Activated B cell treated with CpG ODN at 0.5 μM for 24 hours (primary cell): ENCODE results near the gene IGSF9. TPM values are rescaled to one million over a fixed set of nuclear protein-coding genes. Genes with fewer than 3 reads are reported as not detected.

Source experiments
- ATAC-seq: fragments of 200-7000 bp; cut with Tn5 transposase; one replicate; pipeline ENCODE4 v1.10.0; 2021; ENCODE audit warnings: low read depth, mild to moderate bottlenecking, moderate library complexity
- CTCF ChIA-PET: fragments of 350-600 bp; sonication (Branson Sonifier 250); formaldehyde crosslinking; loops from one replicate; lab custom pipeline; 2021; ENCODE audit warnings: antibody characterized with exemption; lab: Charles Lee
- POLR2A ChIA-PET: fragments of 350-600 bp; sonication (Branson Sonifier 250); formaldehyde crosslinking; loops from one replicate; lab custom pipeline; 2021; ENCODE audit warnings: antibody characterized with exemption; lab: Charles Lee
- DNase-seq: peaks from one replicate; pipeline ENCODE4 v3.0.0; 2022
- H3K27ac Mint-ChIP-seq: one replicate; pipeline ENCODE4 v1.8.0; 2020; ENCODE audit warnings: mixed read lengths
- H3K27me3 Mint-ChIP-seq: one replicate; pipeline ENCODE4 v1.8.0; 2021; ENCODE audit warnings: mixed read lengths
- H3K36me3 Mint-ChIP-seq: one replicate; pipeline ENCODE4 v1.8.0; 2021; ENCODE audit warnings: low read depth, mixed read lengths
- H3K4me1 Mint-ChIP-seq: one replicate; pipeline ENCODE4 v1.8.0; 2021; ENCODE audit warnings: mixed read lengths
- H3K4me3 Mint-ChIP-seq: one replicate; pipeline ENCODE4 v1.8.0; 2020; ENCODE audit warnings: mild to moderate bottlenecking, mixed read lengths
- H3K9me3 Mint-ChIP-seq: one replicate; pipeline ENCODE4 v1.8.0; 2020; ENCODE audit warnings: mixed read lengths
- intact Hi-C: fragments of 100-400 bp; cut with micrococcal nuclease; formaldehyde crosslinking; loops from one replicate; pipeline ENCODE4 v1.15.1; 2024
- total RNA-seq: library from RNA; stranded (reverse); gene quantifications from 2 replicates; pipeline ENCODE4 v1.2.3, GENCODE V29; 2022
- TF ChIP-seq, protein P1 (sequence below): fragments of 200-600 bp; IDR thresholded peaks from one replicate; pipeline ENCODE4 v1.8.0; 2022; ENCODE audit warnings: antibody characterized with exemption, mild to moderate bottlenecking

Gene IGSF9
- total RNA-seq, 1 donor from 2014 or later, result not detected

DNA sequence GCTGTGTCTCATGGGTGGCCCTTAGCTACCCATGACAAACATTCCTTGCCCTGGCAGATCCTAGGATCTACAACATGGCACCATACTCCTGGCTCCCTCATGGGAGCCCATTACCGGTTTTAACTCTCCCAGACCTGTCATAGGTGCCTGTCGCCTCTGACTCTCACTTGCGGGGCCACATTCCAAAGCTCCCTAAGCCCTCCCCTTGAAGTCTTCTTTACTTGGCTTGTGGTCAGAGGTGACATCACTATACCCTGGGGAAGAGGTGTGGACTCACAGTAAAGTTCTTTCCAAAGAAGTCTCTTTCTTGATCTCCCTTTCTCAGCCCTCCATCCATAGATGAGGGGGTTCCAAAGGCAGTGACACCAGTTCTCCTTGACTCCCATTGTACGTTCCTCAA is 14.0 kb upstream of the IGSF9 start:
- ChIA-PET CTCF (no interaction called here), POLR2A (no interaction called here)
- H3K27ac Mint-ChIP-seq, result no peak overlapping the region
- peaks cover 4% of the 10 kb centered on the region for H3K27me3 Mint-ChIP-seq
- H3K4me3 Mint-ChIP-seq, result no peak overlapping the region
- H3K36me3 Mint-ChIP-seq, result no peaks in the 10 kb centered on the region
- TF ChIP-seq, protein P1, sequence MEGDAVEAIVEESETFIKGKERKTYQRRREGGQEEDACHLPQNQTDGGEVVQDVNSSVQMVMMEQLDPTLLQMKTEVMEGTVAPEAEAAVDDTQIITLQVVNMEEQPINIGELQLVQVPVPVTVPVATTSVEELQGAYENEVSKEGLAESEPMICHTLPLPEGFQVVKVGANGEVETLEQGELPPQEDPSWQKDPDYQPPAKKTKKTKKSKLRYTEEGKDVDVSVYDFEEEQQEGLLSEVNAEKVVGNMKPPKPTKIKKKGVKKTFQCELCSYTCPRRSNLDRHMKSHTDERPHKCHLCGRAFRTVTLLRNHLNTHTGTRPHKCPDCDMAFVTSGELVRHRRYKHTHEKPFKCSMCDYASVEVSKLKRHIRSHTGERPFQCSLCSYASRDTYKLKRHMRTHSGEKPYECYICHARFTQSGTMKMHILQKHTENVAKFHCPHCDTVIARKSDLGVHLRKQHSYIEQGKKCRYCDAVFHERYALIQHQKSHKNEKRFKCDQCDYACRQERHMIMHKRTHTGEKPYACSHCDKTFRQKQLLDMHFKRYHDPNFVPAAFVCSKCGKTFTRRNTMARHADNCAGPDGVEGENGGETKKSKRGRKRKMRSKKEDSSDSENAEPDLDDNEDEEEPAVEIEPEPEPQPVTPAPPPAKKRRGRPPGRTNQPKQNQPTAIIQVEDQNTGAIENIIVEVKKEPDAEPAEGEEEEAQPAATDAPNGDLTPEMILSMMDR, result no peak
- DNase-seq (no peak), ATAC-seq (no peak)
- no peaks in the 10 kb centered on the region for H3K4me1 Mint-ChIP-seq
- intact Hi-C loops, result no loop called here
- no peaks in the 10 kb centered on the region for H3K9me3 Mint-ChIP-seq

- no peak for ATAC-seq
- intact Hi-C loops, result no loop called here
- POLR2A ChIA-PET, result no interaction called here
- Mint-ChIP-seq H3K4me3 (no peak overlapping the region), H3K27ac (no peak overlapping the region), H3K36me3 (no peaks in the 10 kb centered on the region), H3K9me3 (no peaks in the 10 kb centered on the region), H3K27me3 (peaks cover 8% of the 10 kb centered on the region), H3K4me1 (no peaks in the 10 kb centered on the region)
- CTCF ChIA-PET, result no interaction called here
- DNase-seq, result no peak
- TF ChIP-seq, protein P1, result no peak
These were observed 13.4 kb upstream of the IGSF9 start for GRCh38 chr1:159958719-159959380.

- no peak for ATAC-seq
- no peak for DNase-seq
- TF ChIP-seq, protein P1, result no peak
- Mint-ChIP-seq H3K36me3 (no peaks in the 10 kb centered on the region), H3K4me1 (no peaks in the 10 kb centered on the region), H3K27me3 (peaks cover 11% of the 10 kb centered on the region), H3K27ac (no peak overlapping the region), H3K4me3 (no peak overlapping the region), H3K9me3 (no peaks in the 10 kb centered on the region)
- ChIA-PET CTCF (interaction anchor here (0.6 to 1.1 kb wide), 3 partner anchors 49 to 603 kb away, joined by 3 read pairs; no protein-coding TSS in a partner anchor), POLR2A (interaction anchor here (0.7 kb wide), 1 partner anchor 32 kb away, joined by 4 read pairs; the partner anchor contains the start of gene TAGLN2)
- intact Hi-C loops, result no loop called here
These were observed 12.4 kb upstream of the IGSF9 start for GRCh38 chr1:159957824-159958268.

DNA sequence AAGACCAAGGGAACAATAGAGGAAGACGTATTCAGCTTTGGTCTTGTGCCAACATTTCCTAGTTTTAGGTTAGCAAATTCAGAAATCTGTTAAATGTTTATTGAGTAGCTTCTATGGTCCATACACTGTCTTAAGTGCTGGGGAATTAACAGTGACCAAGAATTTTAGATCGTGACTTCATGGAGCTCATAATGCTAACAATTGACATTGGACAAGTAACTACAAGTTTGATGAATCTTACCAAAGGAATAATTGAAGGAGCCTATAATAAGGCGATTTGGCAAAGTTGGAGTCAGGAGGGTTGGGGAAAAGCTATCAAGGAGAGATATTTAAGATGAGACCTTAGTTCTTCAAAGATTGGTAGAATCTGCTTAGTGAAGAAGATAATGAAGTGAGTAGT is 10.0 kb upstream of the IGSF9 start:
- peaks cover 25% of the 10 kb centered on the region for H3K27me3 Mint-ChIP-seq

More for the DNA sequence above, 10.0 kb upstream of the IGSF9 start:
- Mint-ChIP-seq H3K27ac (no peak overlapping the region), H3K4me1 (no peaks in the 10 kb centered on the region), H3K4me3 (no peak overlapping the region), H3K9me3 (no peaks in the 10 kb centered on the region), H3K36me3 (no peaks in the 10 kb centered on the region)
- TF ChIP-seq, protein P1, result no peak
- ChIA-PET POLR2A (no interaction called here), CTCF (interaction anchor here (1.2 kb wide), 1 partner anchor 52 kb away, joined by 5 read pairs; no protein-coding TSS in a partner anchor)
- DNase-seq (no peak), ATAC-seq (no peak)
- intact Hi-C loops, result no loop called here
